ENCODE results near the gene GMDS.

The GMDS gene

DNA sequence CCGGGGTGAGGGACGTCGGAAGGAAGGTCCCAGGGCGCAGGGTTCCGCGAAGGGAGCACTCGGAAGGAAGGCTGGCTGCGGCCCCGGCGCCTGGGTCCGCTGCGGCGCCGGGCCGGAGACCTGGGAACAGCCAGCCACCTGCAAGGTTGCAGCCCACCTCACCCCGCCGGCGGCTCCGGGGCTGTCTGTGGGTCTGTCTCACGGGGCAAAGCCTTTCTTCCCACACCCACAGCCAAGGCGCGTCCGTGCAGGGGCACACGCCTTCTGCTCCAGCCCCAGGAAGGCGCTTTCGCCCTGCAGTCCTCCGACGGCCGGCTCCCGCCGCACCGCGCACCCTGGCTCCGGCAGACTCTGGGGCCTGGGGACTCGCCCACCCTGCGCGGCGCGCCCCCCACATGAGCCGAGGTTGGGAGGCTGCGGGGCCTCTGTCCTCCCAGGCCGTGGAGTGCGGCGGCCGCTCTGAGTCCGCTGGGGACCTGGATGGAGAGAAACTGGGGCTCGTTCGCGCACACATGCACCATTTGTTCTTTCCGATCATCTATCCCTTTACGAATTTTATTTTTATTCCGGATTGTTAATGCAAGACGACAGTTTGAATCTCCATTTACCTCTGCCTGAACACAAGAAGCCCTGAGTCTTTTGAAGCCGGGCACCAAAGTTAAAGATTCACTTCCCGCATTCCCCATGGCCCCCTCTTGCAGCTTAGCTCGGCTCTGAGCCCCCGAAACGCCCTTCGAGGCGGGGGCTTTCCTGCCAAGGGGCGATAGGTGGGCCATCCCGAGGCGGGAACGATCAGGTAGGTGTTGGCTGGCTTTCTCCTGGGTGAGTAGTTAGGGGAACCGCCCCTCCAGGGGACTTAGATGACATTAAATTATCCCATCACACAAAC, 640.2 kb downstream of the GMDS start:
- TF ChIP-seq, protein P1, sequence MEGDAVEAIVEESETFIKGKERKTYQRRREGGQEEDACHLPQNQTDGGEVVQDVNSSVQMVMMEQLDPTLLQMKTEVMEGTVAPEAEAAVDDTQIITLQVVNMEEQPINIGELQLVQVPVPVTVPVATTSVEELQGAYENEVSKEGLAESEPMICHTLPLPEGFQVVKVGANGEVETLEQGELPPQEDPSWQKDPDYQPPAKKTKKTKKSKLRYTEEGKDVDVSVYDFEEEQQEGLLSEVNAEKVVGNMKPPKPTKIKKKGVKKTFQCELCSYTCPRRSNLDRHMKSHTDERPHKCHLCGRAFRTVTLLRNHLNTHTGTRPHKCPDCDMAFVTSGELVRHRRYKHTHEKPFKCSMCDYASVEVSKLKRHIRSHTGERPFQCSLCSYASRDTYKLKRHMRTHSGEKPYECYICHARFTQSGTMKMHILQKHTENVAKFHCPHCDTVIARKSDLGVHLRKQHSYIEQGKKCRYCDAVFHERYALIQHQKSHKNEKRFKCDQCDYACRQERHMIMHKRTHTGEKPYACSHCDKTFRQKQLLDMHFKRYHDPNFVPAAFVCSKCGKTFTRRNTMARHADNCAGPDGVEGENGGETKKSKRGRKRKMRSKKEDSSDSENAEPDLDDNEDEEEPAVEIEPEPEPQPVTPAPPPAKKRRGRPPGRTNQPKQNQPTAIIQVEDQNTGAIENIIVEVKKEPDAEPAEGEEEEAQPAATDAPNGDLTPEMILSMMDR (IDR thresholded peaks at IDR 0.05; ENCODE audit: extremely low read depth, missing control alignments) = no peak

DNA sequence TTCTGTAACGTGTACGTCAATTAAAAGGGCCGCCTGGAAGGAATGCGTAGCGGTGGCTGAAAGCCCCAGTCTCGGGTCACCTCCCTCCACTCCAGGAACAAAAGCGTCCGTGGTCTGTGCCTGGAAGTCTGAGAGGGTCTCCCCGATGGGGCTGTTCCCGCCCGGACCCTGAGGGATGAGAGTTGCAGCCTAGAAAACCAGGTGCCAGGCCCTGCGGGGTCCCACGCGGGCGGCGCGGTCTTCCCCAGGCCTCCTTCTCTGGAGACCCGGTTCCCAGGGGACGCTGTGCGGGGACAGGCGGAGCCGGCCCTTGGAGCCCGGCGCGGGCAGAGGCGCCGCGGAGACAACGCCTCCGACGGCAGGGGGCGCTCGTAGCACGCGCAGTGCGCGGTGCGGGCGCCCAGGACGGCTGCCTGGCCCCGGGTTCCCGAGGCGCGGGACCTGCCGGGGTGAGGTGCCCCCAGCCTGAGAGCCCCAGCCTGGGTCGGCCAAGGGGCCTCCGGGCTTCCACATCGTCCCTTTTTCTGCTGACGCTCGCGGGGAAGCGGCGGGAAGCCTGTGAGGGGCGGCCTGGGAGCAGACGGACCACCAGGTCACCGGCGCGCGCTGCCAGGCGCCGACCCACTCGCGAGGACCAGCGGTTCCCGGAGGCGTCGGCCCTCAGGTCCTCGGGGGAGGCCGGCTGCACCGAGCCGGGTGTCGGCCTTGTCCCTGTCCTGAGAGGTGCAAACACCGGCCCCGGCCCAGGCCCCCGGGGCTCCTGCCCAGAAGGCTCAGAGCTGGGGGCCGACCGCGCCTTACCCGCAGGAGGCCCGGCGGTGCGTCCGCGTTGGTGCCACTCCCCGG, 641.0 kb downstream of the GMDS start:
- peak; percentile 91 for DNase-seq (ENCODE audit: low spot score)
- TF ChIP-seq, protein P1 (IDR thresholded peaks at IDR 0.05; ENCODE audit: extremely low read depth, missing control alignments) = peak; percentile 67

More for the DNA sequence above, 640.2 kb downstream of the GMDS start:
- DNase-seq (ENCODE audit: low spot score) = peak; percentile 66

DNA sequence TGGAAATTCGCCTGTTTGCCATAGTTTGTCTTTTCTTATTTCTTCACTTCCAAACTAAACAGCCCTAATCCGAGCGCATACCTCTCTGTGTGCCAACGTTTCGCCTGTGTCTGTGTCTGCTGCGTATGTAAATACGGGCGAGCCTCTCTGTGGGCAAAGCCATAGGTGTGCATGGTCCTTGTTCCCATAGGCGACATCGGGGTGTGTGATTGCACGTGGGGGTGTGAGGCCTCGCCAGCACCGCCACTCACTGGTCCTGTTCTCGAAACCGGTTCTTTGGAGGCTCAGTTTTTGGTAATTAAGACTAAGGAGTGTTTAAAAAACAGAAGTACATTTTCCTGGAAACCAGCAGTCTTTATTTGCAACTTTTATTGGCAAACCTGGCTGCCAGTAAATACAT, 641.7 kb downstream of the GMDS start:
- TF ChIP-seq, protein P1 (IDR thresholded peaks at IDR 0.05; ENCODE audit: extremely low read depth, missing control alignments) = no peak
- DNase-seq (ENCODE audit: low spot score) = no peak

DNA sequence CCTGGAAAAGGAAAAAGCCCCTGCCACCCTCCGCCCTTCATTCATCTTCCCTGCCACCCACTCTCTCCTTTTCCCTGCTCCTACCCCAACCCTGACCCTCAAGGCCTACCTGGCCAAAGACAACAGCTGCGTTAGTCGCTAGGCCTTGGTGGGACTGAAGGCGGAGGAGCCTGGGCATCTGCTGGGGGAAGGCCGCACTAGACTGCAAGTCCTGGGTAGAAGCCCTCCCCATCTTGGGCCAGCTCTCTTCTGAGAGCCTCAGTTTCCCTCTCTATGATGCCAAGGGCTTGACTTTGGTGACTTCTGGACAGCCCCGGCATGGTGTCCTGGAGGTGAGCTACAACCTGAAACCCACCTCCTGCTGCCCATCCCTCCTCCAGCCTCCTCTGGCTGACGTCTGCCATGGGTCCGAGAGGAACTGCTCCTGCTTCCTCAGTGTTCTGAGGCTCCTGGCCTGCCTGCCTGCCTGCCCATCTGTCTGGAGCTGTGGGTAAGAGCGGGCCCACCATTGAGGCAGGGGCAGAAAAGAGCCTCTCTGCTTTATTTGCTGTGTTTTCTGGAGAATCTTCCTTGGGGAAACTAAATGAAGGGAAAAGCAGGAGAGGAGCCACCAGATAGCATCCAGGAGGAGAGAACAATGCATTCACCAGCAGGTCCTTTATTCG, 643.2 kb downstream of the GMDS start:
- DNase-seq (ENCODE audit: low spot score) = no peak

DNA sequence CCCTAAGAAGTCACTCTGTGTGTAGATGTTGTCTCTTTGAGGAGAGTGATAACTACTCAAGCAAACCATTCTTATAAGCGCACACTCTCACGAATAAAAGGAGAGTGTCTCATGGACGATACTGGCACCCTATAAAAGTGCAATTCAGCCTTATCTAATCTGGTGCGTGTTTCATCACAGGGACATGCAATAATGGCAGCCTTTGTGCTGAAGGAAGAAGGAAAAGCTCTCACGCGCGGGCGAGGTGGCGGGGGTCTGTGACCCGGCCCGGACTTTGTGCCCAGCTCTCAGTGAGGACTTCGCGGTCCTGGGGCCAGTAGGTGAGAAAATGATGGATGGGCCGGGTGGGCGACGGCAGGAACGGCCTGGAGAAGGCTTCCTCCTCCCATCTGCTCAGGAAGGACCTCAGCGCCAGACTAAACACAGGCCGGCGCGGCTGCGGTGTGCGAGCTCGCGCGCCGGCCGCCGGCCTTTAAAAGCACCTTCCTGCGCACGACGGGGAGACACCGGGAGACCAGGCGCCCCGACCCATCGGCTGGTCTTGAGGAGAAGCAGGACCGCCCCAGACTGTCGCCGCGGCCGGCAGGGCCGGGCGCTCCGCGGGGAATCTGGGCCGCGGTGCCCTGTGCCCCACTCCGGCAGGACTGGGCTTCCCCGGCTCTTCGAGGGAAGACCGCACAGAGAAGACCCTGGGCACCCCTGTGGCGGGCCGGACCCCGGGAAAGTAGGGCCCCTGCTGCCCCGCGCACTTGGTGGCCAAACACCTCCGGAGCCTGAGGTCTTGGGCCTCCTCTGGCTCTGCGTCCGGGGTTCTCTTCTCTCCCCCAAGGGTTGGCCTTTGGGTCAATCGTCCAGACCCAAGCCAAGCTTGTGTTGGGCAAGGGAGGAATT, 644.0 kb downstream of the GMDS start:
- TF ChIP-seq, protein P1 (IDR thresholded peaks at IDR 0.05; ENCODE audit: extremely low read depth, missing control alignments) = no peak

More for the DNA sequence above, 643.2 kb downstream of the GMDS start:
- TF ChIP-seq, protein P1 (IDR thresholded peaks at IDR 0.05; ENCODE audit: extremely low read depth, missing control alignments) = no peak

DNA sequence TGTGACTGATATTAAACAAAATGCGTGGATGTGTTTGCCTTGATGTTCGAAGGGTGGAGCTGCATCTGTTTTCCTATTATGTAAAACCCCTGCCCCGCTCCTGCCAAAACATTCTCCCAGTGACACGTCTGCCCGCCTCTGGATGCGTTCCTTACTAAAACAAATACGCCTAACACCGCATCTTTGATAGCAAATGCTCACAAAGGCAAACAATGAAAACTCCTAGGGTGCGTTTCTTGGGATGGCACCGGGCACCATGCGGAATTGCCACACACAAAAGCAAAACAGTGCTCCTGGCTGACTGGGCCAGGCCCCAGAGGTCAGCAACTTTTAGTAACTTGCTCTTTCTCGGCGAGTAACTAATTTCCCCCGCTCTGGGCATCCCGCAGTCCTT, 644.6 kb downstream of the GMDS start:
- TF ChIP-seq, protein P1 (IDR thresholded peaks at IDR 0.05; ENCODE audit: extremely low read depth, missing control alignments) = no peak
- DNase-seq (ENCODE audit: low spot score) = no peak

More for the DNA sequence above, 644.0 kb downstream of the GMDS start:
- DNase-seq (ENCODE audit: low spot score) = no peak

Data from GM20000 (cell line).